ENCODE results near the gene TSHZ1.

DNA sequence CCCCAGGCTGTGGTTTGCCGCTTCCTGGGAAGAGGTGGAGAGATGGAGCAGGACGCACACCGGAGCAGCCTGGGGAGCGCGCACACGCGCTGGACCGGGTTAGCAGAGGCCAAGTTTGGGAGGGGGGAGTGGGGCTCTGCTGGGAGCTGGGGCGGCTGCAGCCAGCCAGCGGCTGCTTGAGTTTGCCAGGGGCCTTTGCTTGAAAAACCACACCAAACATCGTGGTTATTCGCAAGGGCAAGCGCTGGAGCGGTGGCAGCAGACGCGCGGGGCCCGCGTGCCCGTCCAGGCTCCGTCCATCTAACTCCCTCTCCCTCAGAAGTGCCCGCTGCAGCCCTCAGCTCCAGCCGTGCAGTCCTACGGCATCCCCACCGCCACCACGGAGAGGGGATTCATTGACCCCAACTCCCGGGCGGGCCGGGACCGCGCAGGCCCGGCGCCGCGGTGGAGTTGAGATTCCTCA lies 6.3 kb upstream of the TSHZ1 start:
- TF ChIP-seq ZFX (IDR thresholded peaks at IDR 0.05) (no peak), CTCF (conservative IDR thresholded peaks at IDR 0.05) (no peak)
